Amygdala (tissue), 56 donors: ENCODE measurements around the gene RNF4.

Experiments used
- DNase-seq, 56 donors: peaks; one replicate each; lab custom pipeline; 2025; lab: John Stamatoyannopoulos, UW

RNF4 gene

GRCh38 chr4:2436761-2437474 is 32.0 kb upstream of the RNF4 start:
- DNase-seq = no peak

DNA sequence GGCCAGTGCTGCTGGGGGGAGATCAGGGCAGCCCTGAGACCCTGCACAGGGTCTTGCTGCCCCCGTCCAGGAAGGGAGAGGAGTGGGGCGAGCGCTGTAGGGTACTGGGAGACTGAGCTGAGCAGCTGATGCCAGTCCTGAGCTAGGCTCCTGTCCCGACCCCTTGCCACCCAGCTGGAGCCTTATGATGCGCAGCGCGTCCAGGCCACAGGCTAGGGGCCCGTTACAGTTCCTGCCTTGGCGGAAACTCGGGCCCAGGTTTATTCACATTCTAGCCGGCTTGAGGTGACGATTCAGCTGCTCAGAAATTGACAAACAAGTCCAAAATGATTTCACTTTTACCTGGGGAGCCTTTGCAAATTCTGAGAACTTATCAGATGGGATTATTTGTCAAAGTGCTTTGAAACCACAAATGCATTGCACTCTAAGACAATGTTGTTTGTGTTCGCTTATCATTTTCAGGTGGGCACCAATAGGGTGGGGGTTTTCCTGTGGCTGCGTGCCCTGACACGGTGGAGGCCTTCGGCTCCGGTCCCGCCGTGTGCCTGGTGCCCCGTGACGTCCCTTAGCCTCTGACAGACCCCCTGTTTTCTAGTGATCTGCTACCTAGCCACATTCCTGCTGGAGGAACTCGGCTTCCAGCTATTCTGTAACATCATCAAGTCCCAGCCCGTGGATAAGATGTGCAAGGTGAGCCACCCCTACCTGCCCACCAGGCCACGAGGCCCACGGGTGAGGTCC is 31.3 kb upstream of the RNF4 start:
- DNase-seq = no peak

DNA sequence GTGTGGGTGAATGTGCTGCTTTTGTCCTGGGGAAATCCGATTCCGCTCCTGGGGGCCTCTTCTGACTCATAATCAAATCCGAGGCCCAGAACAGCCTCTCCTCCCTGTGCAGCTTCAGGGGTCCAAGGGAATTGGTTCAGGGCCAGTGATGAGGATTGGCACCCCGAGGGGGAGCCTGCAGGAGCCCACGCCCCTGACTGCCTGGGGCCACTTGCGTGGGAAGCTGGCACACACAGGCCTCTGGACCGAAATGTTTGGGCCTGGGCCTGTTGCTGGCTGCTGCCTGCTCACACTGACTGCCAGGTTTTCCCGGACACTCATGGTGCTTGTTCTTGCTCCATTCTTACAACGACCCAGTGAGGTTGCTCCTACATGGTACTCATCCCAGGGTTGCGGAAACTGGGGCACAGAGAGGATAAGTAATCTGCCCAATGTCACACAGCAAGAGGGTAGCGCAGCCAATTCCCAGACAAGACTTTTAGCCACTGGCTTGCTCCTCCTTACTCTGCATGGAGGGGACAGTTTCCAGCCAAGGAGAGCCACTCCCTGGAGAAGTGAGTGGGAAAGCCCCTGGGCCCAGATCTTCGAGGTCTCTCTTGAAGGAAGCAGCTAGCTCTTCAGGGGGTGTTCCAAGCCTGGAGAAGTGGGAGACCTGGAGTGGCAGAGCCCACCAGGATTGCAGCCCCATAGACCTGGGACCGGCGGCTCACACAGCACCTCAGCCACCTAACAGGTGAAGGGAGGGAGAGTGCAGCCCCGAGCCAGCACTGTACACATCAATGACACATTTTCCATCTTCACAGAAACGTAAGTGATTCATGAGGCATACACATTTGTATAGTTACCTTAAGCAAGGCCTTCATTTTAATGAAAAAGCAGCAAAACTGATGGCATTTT is 29.8 kb upstream of the RNF4 start:
- DNase-seq = peak in 23 of 56 donors; percentile 10 to 74 (median 39)

GRCh38 chr4:2441393-2442174 is 27.3 kb upstream of the RNF4 start:
- DNase-seq = peak in 4 of 56 donors; percentile 18 to 52 (median 22)

GRCh38 chr4:2442175-2442993 is 26.5 kb upstream of the RNF4 start:
- DNase-seq = no peak

DNA sequence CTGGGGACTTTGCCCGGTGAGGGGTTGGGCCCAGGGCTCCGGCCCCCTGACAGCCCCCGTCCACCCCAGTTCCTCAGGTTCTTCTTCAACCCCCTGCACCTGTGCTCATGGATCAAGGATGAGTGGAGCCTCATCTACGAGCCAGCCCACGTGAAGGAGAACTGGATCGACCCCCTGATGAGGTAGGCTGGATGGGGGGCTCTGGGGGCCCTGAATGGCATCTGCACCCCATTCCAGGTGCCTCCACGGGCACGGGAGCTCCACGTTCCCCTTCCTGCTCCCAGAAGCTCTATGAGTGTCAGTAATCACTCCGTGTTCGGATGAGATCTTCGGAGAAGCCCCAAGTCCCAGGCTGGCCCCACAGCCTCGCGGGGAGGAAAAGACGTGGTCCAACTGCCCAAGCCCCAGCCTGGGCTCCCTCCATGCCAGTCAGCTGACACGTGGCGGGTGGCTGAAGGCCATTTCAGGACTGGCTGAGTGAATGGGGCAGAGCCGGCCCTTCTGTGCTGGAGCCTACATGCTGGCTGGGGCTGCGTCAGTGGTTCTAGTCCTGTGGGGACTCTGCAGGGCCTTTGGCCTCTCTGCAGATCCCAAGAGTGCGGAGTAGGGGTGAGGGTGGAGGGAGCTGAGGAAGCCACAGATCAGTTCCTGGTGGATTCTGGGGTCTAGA is 25.7 kb upstream of the RNF4 start:
- peak in 2 of 56 donors; percentile 7 to 27 for DNase-seq

DNA sequence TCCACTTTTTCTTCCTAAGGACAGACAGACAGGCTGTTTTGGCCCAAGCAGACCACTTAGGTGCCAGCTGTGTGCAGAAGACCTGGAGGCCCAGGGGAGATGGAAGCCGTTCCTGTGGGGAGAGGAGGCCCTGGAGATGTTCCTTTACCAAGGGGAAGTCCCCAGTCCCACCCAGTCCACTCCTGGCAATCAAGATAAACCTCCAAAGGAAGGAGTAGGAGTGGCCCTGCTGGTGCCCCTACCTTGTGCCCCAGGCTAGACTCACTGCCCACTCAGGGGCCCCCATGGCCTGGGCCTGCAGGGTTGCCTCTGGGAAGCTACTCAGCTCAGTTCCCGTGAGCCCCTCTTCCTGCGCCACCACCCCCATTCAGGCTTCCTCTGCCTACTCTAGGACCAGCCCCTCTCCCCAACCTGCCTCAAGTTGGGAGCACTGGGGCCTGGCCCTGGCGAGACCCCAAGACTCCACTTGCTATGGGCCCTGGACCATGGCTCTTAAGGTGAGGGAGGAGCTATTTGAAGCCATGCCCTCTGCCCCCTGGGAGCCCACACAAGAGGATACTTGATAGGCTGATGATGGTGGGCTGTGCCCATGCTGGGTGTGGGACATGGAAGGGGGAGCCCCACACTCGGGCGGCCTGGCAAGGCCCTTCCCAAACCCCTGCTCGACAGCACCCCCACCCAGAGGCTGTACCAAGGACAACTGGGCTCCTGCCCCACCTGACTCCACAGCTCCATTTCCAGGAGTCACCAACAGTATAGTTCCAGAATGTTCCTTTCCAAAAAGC is 24.8 kb upstream of the RNF4 start:
- no peak for DNase-seq

DNA sequence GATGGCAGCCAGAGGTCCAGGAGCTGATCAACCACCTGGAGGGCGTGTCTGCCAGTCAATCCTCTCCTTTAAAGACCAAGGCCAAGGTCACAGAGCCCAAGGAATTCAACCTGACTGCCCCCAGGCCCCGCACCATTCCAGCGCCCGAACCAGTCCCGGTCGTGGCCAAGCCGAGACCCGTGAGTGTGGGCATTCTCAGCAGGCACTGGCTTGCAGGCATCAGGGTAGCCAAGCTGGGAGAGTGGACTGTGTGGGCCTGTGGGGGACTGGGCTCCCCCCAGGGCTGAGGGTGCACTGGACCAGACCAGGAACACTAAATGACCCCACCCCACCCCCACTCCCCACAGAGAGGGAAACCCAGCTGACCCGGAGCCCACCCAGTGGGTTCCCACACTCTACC is 23.8 kb upstream of the RNF4 start:
- no peak for DNase-seq

DNA sequence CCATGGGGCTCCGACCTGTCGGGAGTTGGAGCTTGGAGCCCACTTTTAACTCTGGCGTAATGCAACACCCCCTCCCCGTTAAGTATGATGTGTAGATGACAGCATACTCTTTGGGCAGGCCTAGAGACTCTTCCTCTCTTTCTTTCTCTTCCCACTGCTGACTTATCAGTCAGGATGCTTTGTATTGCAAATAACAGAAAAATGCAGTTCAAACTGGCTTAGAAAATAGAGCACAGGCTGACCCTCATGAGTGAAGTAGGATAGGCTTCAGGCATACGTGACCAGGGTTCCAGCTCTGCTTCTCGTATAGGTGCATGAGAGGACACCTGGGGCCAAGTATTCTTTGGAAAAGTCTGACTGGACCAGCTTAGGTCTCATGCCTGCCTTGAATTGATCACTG is 23.3 kb upstream of the RNF4 start:
- no peak for DNase-seq

GRCh38 chr4:2446656-2447564 is 22.0 kb upstream of the RNF4 start:
- DNase-seq = no peak

DNA sequence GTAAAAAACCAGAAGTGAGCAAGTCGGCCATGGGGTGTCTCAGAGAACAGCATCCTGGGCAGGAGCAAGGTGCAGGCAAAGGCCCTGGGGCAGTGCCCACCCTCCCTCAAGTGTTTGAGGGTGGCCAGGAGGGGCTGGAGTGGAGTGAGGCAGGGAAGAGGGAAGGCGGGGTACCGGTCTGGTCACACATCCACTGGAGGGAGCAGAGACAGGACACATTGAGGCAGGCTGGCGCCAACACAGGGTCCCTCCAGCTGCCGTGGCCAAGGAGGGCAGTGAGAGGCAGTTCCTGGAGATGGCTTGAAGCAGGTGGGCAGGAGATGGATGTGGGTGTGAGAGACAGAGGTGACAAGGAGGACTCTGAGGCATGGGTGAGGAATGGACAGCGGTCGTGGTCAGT is 20.3 kb upstream of the RNF4 start:
- no peak for DNase-seq

DNA sequence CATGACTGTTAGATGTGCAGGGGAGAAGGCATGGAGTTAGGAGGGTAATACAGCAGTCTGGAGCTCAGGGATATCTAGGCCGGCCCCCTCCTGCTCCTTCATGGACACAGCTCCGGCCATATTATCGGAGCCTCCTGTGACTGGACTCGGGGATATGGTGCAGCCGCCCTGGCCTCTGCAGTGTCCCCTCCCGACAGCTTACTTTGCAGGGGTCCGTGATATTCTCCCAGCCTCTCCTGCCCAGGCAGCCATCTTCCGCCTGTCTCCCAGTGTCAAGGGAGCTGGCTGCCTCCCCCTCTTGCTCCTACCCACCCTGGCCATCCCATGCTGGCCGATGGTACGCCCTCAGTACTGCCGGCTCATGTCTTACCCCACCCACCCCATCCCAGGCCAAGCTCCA is 19.9 kb upstream of the RNF4 start:
- no peak for DNase-seq

DNA sequence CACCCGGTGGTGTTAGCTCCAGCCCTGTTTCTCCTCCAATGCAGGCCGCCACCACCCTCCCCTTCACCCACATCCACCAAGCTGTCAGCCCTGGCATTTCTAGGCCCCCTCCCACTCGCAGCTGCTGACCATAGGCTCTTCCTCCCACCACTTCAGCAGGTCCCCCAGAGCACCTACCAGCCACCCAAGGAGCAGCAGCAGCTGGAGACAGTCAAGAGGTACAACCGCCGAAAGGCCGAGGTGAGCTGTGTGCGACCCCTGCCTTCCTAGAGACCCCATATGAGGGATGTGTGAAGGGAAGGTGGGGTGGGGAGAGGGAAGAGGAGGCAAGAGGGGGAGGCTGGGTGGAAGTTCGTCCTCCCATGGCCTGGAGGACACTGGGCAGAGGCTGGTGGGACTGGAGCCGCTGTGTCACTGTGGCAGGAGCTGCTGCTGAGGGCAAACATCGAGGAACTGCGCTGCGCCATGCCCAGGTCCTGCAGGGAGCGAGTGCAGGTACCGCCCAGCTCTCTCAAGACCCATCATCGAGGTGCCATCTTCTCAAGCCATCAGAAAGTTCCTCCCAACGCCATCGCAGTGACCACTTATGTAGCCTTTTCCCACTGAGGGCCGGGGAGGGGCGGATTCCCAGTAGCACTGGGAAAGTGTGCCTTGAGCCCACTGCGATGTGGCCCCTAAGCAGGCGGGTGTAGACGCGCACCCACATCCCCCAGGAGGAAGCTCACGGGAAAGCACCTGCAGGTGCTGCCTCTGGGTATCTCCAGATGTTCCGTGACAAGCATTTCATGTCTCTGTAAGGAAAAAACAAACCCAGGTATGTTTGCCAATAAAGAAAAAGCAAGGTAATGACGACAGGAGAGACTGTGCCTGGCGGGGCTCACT is 19.2 kb upstream of the RNF4 start:
- DNase-seq = no peak

GRCh38 chr4:2450394-2451035 is 18.4 kb upstream of the RNF4 start:
- DNase-seq = no peak

- DNase-seq = no peak
These were observed 17.8 kb upstream of the RNF4 start for GRCh38 chr4:2451036-2451520.
